H1 (cell line): ENCODE measurements around the gene DGKI. TPM values are rescaled to one million over a fixed set of nuclear protein-coding genes. Genes with fewer than 3 reads are reported as not detected.

Experiments used
- CTCF ChIA-PET: fragments of 300-600 bp; sonication (Branson Sonifier 250); formaldehyde crosslinking; loops from one replicate; lab custom pipeline; 2021; ENCODE audit not compliant: partially characterized antibody; lab: Charles Lee
- POLR2A ChIA-PET: fragments of 300-600 bp; sonication (Branson Sonifier 250); formaldehyde crosslinking; loops from one replicate; lab custom pipeline; 2021; ENCODE audit warnings: inconsistent platforms; ENCODE audit not compliant: partially characterized antibody; lab: Charles Lee
- DNase-seq, 2 experiments: peaks; one replicate each; pipeline versions ENCODE4 v3.0.0 to v3.0.0-alpha.2; 2010 to 2022; ENCODE audit warnings: low spot score in 2 of 2, low read depth in 1 of 2, mixed read lengths in 1 of 2
- FAIRE-seq: peaks from 2 replicates; lab custom pipeline; 2011; peaks lifted over from hg19 to GRCh38; lab: Jason Lieb, UNC
- H2AFZ ChIP-seq: 2 replicates; pipeline ENCODE4 v1.8.1; 2012; ENCODE audit warnings: low read length, inconsistent platforms
- H2AK5ac ChIP-seq: 2 replicates; pipeline ENCODE4 v1.6.1; 2013; ENCODE audit warnings: low read depth, low read length
- H2BK120ac ChIP-seq: replicated peaks from 2 replicates; pipeline ENCODE3; 2013; ENCODE audit warnings: low read depth, low read length, inconsistent platforms
- H2BK12ac ChIP-seq: 2 replicates; pipeline ENCODE4 v1.6.1; 2013; ENCODE audit warnings: low read depth, low read length
- H2BK15ac ChIP-seq: 2 replicates; pipeline ENCODE4 v1.6.1; 2013; ENCODE audit warnings: low read length
- H2BK20ac ChIP-seq: 2 replicates; pipeline ENCODE4 v1.6.1; 2013; ENCODE audit warnings: low read length
- H2BK5ac ChIP-seq: 2 replicates; pipeline ENCODE4 v1.6.1; 2013; ENCODE audit warnings: low read depth, low read length
- H3K14ac ChIP-seq: 2 replicates; pipeline ENCODE4 v1.6.1; 2013; ENCODE audit warnings: inconsistent platforms; ENCODE audit not compliant: insufficient read length
- H3K18ac ChIP-seq: 2 replicates; pipeline ENCODE4 v1.6.1; 2013; ENCODE audit warnings: low read length; ENCODE audit errors: extremely low read depth
- H3K23ac ChIP-seq: 2 replicates; pipeline ENCODE4 v1.6.1; 2013; ENCODE audit warnings: inconsistent platforms; ENCODE audit not compliant: insufficient read length
- H3K23me2 ChIP-seq: 2 replicates; pipeline ENCODE4 v1.6.1; 2013; ENCODE audit warnings: low read depth, low read length
- H3K27ac ChIP-seq: 2 replicates; pipeline ENCODE4 v1.6.1; 2011; ENCODE audit warnings: low read depth, low read length, inconsistent platforms
- H3K27me3 ChIP-seq, 4 experiments: replicated peaks in 1 of 4; 1 replicate in 1 of 4; 2 replicates in 3 of 4; pipeline versions ENCODE4 v1.6.1 to v1.8.1; 2011 to 2013; ENCODE audit warnings: low read length in 3 of 4, mild to moderate bottlenecking in 3 of 4, inconsistent platforms in 2 of 4, mixed read lengths in 2 of 4, moderate library complexity in 1 of 4; ENCODE audit not compliant: control insufficient read depth in 3 of 4, insufficient read depth in 3 of 4; ENCODE audit errors: extremely low read depth in 1 of 4
- H3K36me3 ChIP-seq, 4 experiments: 2 replicates each; pipeline versions ENCODE4 v1.6.1 to v1.8.1; 2011 to 2013; ENCODE audit warnings: mild to moderate bottlenecking in 4 of 4, low read length in 3 of 4, moderate library complexity in 2 of 4, control low read depth in 1 of 4, inconsistent platforms in 1 of 4; ENCODE audit not compliant: insufficient read depth in 4 of 4, control insufficient read depth in 2 of 4
- H3K4ac ChIP-seq: replicated peaks from 2 replicates; pipeline ENCODE3; 2013; ENCODE audit warnings: low read length, low read depth, mixed read lengths, inconsistent platforms; ENCODE audit not compliant: insufficient read length
- H3K4me1 ChIP-seq, 4 experiments: replicated peaks in 1 of 4; 1 replicate in 1 of 4; 2 replicates in 3 of 4; pipeline versions ENCODE4 v1.6.1 to v1.8.1; 2011 to 2013; ENCODE audit warnings: low read length in 3 of 4, inconsistent platforms in 2 of 4, mixed read lengths in 1 of 4; ENCODE audit not compliant: insufficient read depth in 4 of 4, control insufficient read depth in 3 of 4
- H3K4me2 ChIP-seq, 2 experiments: 2 replicates each; pipeline versions ENCODE4 v1.6.1 to v1.8.1; 2011 to 2013; ENCODE audit warnings: low read depth in 2 of 2, low read length in 2 of 2, control low read depth in 1 of 2, inconsistent platforms in 1 of 2, mild to moderate bottlenecking in 1 of 2; ENCODE audit not compliant: insufficient read depth in 1 of 2
- H3K4me3 ChIP-seq, 4 experiments: fragments of 200-600, 300-600 bp in 1 of 4; sonication (generic), shearing (Covaris generic), sonication (Bioruptor Twin) in 1 of 4; 2 replicates each; pipeline versions ENCODE4 v1.5.1 to v1.8.1; 2011 to 2016; ENCODE audit warnings: low read length in 4 of 4, low read depth in 3 of 4, control low read depth in 2 of 4, inconsistent platforms in 2 of 4, mild to moderate bottlenecking in 2 of 4, mixed read lengths in 1 of 4, moderate library complexity in 1 of 4; ENCODE audit not compliant: insufficient read depth in 2 of 4; ENCODE audit errors: extremely low read depth in 1 of 4
- H3K56ac ChIP-seq: replicated peaks from 2 replicates; pipeline ENCODE3; 2013; ENCODE audit warnings: low read depth, mild to moderate bottlenecking, mixed read lengths, low read length, inconsistent platforms; ENCODE audit not compliant: insufficient read length
- H3K79me1 ChIP-seq: 2 replicates; pipeline ENCODE4 v1.6.1; 2013; ENCODE audit warnings: low read depth, low read length, control low read depth
- H3K79me2 ChIP-seq, 2 experiments: 2 replicates each; pipeline versions ENCODE4 v1.6.1 to v1.8.1; 2012 to 2013; ENCODE audit warnings: low read length in 2 of 2, mild to moderate bottlenecking in 2 of 2, inconsistent platforms in 1 of 2; ENCODE audit not compliant: insufficient read depth in 2 of 2, control insufficient read depth in 1 of 2
- H3K9ac ChIP-seq, 4 experiments: replicated peaks in 1 of 4; 1 replicate in 1 of 4; 2 replicates in 3 of 4; pipeline versions ENCODE4 v1.6.1 to v1.8.1; 2011 to 2013; ENCODE audit warnings: low read depth in 3 of 4, low read length in 3 of 4, control low read depth in 2 of 4, mild to moderate bottlenecking in 2 of 4, moderate library complexity in 2 of 4, inconsistent platforms in 1 of 4; ENCODE audit errors: extremely low read depth in 1 of 4
- H3K9me3 ChIP-seq, 2 experiments: 2 replicates each; pipeline versions ENCODE4 v1.6.1 to v1.8.1; 2012 to 2013; ENCODE audit warnings: mild to moderate bottlenecking in 2 of 2, moderate library complexity in 2 of 2, control low read depth in 1 of 2, inconsistent platforms in 1 of 2, low read depth in 1 of 2, low read length in 1 of 2, mixed read lengths in 1 of 2; ENCODE audit not compliant: insufficient read depth in 2 of 2
- H4K20me1 ChIP-seq, 2 experiments: replicated peaks in 1 of 2; 2 replicates each; pipeline versions ENCODE3 to v1.8.1; 2011 to 2013; ENCODE audit warnings: inconsistent platforms in 2 of 2, low read length in 2 of 2, mild to moderate bottlenecking in 1 of 2; ENCODE audit not compliant: insufficient read depth in 2 of 2, control insufficient read depth in 1 of 2
- H4K5ac ChIP-seq: 2 replicates; pipeline ENCODE4 v1.6.1; 2013; ENCODE audit warnings: low read length, low read depth, mixed read lengths, inconsistent platforms; ENCODE audit not compliant: insufficient read length
- H4K8ac ChIP-seq: 2 replicates; pipeline ENCODE4 v1.8.0; 2013; ENCODE audit warnings: mild to moderate bottlenecking, moderate library complexity, low read length, inconsistent platforms; ENCODE audit not compliant: insufficient read depth; ENCODE audit errors: extremely low read depth
- H4K91ac ChIP-seq: replicated peaks from 2 replicates; pipeline ENCODE3; 2013; ENCODE audit warnings: low read length, mixed read lengths, inconsistent platforms; ENCODE audit not compliant: insufficient read length
- CTBP2 ChIP-seq: IDR thresholded peaks from 2 replicates; pipeline ENCODE4 v1.7.0; 2011; ENCODE audit warnings: borderline replicate concordance, mild to moderate bottlenecking, moderate library complexity, mixed read lengths, low read length; ENCODE audit not compliant: insufficient read depth, insufficient read length
- CTCF ChIP-seq, 3 experiments: IDR thresholded peaks; 1 replicate in 2 of 3; 2 replicates in 1 of 3; pipeline versions ENCODE4 v1.5.1 to v1.6.1; 2011; ENCODE audit warnings: low read length in 3 of 3, mild to moderate bottlenecking in 3 of 3, inconsistent platforms in 2 of 3, low read depth in 1 of 3, moderate library complexity in 1 of 3; ENCODE audit not compliant: insufficient read depth in 1 of 3; ENCODE audit errors: control extremely low read depth in 1 of 3
- MAFK ChIP-seq: IDR thresholded peaks from 2 replicates; pipeline ENCODE4 v1.6.1; 2012; ENCODE audit warnings: low read depth, mild to moderate bottlenecking, improper control_type of control experiment, low read length
- WGBS, 2 experiments: shearing (Covaris generic) in 1 of 2; methylation state at CpG; one replicate each; pipeline versions ENCODE4 v1.1.6 to v1.1.7; 2013 to 2015; ENCODE audit warnings: low lambda C conversion rate in 2 of 2, mixed read lengths in 2 of 2, inconsistent platforms in 1 of 2, low coverage in 1 of 2, missing lambda C conversion rate in 1 of 2; ENCODE audit not compliant: insufficient replicate concordance in 2 of 2, insufficient coverage in 1 of 2, insufficient read length in 1 of 2; ENCODE audit errors: extremely low coverage in 1 of 2, missing lambda C conversion rate in 1 of 2; 5-methylcytosine and 5-hydroxymethylcytosine counted together
- polyA plus RNA-seq, 7 experiments: library from polyadenylated mRNA; depleted of rRNA in 3 of 7; stranded (reverse) in 5 of 7; unstranded in 2 of 7; fragments of >200 nt in 5 of 7; fragments of 200-250 nt in 2 of 7; gene quantifications; 1 replicate in 5 of 7; 2 replicates in 1 of 7; 4 replicates in 1 of 7; pipeline versions ENCODE4 v1.2.1 to v1.2.3, GENCODE V29; 2011 to 2013; ENCODE audit warnings: missing spikeins in 2 of 7, mixed read lengths in 2 of 7
- total RNA-seq: library from RNA; stranded (reverse); fragmentation: NEBNext Ultra II Directional; extraction: Animal tissue kit (Norgen Biotek cat#: 25700); gene quantifications from 2 replicates; pipeline ENCODE4 v1.2.1, GENCODE V29; 2021

Gene DGKI
- total and polyA plus RNA-seq, 2 of the 8 experiments (the other 6 are each of a cell fraction or from before 2014, with no cell fraction given) = 0.20 to 0.71 TPM

GRCh38 chr7:137439829-137440825, 406.6 kb downstream of the DGKI start:
- WGBS, 2 experiments = 77% methylated on average over 6 of the region's 6 CpGs; no CpG with 5 or more reads in 1 of the 2 experiments
- Histone ChIP-seq H3K79me2 (no peaks in the 10 kb centered on the region), H2AFZ (0 out of 2 replicates have a peak overlapping the region, but pooled peaks have one; percentile 26), H3K27ac (no peak overlapping the region), H4K8ac (no peak overlapping the region), H3K9me3 (no peaks in the 10 kb centered on the region), H3K23ac (no peak overlapping the region), H3K4ac (no peak overlapping the region), H3K4me3 (no peak overlapping the region), H3K56ac (no peak overlapping the region), H2BK5ac (no peak overlapping the region), H3K9ac (no peak overlapping the region), H4K5ac (no peak overlapping the region), H2AK5ac (no peak overlapping the region), H4K20me1 (no peaks in the 10 kb centered on the region), H2BK12ac (no peak overlapping the region), H2BK20ac (no peak overlapping the region), H3K27me3 (no peaks in the 10 kb centered on the region), H2BK15ac (no peak overlapping the region), H3K23me2 (no peaks in the 10 kb centered on the region), H3K4me1 (peaks cover 0 to 4% (median under 1%) of the 10 kb centered on the region in 4 experiments; a peak in 2 of 7 replicates), H2BK120ac (no peak overlapping the region), H4K91ac (no peak overlapping the region), H3K79me1 (no peaks in the 10 kb centered on the region), H3K18ac (no peak overlapping the region), H3K14ac (no peak overlapping the region), H3K4me2 (no peak overlapping the region), H3K36me3 (no peaks in the 10 kb centered on the region)
- no peak for DNase-seq
- POLR2A ChIA-PET = no interaction called here
- CTCF ChIA-PET = interaction anchor here (2.3 kb wide), 1 partner anchor 15 kb away, joined by 6 read pairs; no protein-coding TSS in a partner anchor
- FAIRE-seq = no peak
- TF ChIP-seq CTCF (IDR thresholded peaks at IDR 0.05; ENCODE audit: control extremely low read depth in 1 of 3, insufficient read depth in 1 of 3, low read depth in 1 of 3, low read length in 3 of 3) = no peak
- TF ChIP-seq MAFK = no peak
- TF ChIP-seq CTBP2 = no peak
